C4-2B (cell line): ENCODE results near the gene TPK1.
"Not testable (repeated sequence)": the region's sequence is repeated elsewhere in the genome, so short reads cannot be mapped to it uniquely, and the experiment has no call there.

Experiments
- H3K27ac ChIP-seq: fragments of 450-650 bp; 2 replicates; pipeline ENCODE4 v1.5.1; 2017
- ZFX ChIP-seq: fragments of 450-650 bp; IDR thresholded peaks from 2 replicates; pipeline ENCODE4 v1.6.1; 2017
- TF ChIP-seq, protein P1 (sequence below): fragments of 450-650 bp; conservative IDR thresholded peaks from 2 replicates; pipeline ENCODE4 v1.5.1; 2017; ENCODE audit warnings: mild to moderate bottlenecking

TPK1 gene

DNA sequence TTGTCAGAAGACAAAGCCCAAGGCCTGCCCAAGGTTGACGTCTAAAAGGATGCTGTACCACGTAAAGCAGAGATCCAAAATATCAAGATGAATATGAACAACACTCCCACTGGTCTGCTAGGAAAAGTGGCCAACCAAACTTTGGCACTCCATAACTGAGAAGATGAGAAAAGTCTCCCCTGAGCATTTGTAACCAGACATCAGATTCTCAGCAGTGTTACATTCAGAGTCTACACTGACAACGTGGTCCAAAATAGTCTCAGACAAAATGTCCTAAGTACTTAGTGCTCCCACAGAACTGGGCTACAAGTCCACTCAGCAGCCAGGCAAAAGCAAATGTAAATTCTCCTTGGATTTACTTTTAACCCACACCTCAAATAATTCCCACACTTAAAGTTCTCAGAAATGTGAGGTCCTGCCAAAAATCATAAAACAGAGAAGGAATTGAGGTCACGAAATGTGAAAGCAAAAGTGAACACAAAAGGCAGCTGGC lies 247.2 kb downstream of the TPK1 start:
- no peak overlapping the region for H3K27ac ChIP-seq
- TF ChIP-seq, protein P1, sequence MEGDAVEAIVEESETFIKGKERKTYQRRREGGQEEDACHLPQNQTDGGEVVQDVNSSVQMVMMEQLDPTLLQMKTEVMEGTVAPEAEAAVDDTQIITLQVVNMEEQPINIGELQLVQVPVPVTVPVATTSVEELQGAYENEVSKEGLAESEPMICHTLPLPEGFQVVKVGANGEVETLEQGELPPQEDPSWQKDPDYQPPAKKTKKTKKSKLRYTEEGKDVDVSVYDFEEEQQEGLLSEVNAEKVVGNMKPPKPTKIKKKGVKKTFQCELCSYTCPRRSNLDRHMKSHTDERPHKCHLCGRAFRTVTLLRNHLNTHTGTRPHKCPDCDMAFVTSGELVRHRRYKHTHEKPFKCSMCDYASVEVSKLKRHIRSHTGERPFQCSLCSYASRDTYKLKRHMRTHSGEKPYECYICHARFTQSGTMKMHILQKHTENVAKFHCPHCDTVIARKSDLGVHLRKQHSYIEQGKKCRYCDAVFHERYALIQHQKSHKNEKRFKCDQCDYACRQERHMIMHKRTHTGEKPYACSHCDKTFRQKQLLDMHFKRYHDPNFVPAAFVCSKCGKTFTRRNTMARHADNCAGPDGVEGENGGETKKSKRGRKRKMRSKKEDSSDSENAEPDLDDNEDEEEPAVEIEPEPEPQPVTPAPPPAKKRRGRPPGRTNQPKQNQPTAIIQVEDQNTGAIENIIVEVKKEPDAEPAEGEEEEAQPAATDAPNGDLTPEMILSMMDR, result no peak
- no peak for TF ChIP-seq ZFX

DNA sequence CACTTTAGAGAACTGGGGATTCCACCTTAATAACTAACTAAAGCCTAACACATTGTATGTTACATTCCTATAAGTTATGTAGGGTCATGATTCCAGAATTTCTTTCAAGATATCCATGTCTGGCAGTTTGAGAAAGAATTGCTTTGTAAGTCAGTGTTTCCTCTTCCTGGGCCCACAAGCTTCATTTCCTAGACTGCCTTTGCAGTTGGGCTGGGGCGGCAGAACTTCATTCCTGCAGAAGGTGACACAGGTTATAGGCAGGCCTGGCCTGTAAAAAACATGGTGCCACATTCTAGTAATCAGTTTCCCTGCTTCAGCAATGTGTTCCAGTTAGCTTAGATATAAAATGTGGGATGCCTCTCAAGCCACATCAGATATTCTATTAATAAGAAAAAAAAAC lies 248.2 kb downstream of the TPK1 start:
- TF ChIP-seq ZFX, result no peak
- TF ChIP-seq, protein P1, result no peak
- H3K27ac ChIP-seq, result no peak overlapping the region

DNA sequence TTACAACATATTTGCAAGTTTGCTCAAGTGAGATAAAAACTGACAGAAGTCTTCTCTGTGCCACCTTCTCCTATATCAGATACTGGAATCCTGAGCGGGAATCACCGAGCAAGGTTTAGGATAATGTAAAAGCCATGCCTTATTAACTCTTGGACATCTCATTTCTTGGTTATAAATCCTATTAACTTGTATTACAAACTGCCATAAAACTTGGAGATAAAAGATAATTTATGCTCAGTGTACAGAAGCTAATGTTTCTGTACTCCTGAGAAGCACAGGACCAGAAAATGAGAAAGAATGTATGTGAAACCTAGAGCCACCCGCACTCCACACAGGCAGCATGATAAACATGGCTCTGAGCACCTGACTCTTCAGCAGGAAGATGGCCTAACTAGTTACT lies 251.1 kb downstream of the TPK1 start:
- no peak overlapping the region for H3K27ac ChIP-seq
- no peak for TF ChIP-seq ZFX
- TF ChIP-seq, protein P1, result no peak

DNA sequence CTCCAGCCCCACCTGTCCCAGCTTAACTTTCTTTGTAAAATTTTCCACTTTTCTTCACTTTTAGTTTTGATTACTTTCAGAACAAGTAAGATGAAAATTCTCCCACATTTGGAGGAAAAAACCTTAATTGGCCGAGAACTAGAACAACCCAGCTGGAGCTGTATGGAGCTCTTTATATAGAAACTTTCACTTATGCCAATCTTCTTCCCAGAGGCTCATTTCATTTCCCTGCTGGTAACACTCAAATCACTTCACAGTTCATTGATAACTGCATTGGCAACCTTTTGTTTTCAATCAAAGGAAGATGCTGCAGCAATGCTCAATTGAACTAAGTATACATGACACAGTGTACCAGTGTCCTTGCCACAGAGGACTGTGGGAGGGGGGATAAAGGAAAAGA lies 256.2 kb downstream of the TPK1 start:
- TF ChIP-seq, protein P1, result no peak
- TF ChIP-seq ZFX, result no peak
- H3K27ac ChIP-seq, result no peak overlapping the region

DNA sequence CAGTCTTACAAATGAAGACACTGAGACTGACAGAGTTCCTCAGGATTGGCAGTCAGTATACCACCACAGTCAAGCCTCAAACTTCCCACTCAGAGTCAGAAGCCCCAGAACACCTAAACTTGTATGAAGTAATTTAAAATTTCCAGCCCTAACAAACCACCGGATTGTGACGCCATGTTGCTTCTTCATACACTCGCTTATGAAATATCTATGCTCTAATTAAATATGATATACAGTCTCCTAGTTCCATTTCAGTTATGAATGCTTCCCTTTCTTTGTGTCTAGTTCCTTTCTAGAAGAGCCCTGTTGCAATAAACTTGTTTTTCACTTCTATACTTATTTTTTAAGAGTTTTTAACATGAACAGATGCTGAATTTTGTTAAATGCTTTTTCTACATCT lies 260.4 kb downstream of the TPK1 start:
- TF ChIP-seq, protein P1, result no peak
- TF ChIP-seq ZFX, result no peak
- H3K27ac ChIP-seq, result no peak overlapping the region

DNA sequence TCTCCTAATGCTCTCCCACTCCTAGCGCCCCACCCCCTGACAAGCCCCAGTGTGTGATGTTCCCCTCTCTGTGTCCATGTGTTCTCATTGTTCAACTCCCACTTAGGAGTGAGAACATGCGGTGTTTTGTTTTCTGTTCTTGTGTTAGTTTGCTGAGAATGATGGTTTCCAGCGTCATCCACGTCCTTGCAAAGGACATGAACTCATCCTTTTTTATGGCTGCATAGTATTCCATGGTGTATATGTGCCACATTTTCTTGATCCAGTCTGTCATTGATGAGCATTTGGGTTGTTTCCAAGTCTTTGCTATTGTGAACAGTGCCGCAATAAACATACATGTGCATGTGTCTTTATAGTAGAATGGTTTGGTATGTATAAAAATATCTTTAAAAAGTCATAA lies 261.1 kb downstream of the TPK1 start:
- H3K27ac ChIP-seq, result not testable (repeated sequence)

DNA sequence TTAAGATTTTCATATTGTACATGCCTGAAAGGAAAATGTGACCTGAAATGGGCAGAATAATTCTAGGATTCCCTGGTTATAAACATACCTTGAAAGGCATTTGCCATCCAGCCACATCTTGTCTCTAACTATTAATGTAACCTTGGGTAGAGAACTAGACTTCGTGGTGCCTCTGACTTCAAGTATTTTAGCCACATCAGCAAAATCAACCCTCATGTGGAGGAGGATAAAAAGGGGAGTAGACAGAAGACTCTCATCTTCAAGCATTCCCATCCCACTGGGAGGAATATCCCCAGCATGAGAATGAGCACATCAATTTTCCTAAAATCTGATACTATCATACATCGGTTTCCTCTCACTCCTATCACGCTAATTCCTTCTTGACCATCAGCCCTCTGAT lies 267.6 kb downstream of the TPK1 start:
- no peak for TF ChIP-seq ZFX
- TF ChIP-seq, protein P1, result no peak
- H3K27ac ChIP-seq, result no peak overlapping the region

DNA sequence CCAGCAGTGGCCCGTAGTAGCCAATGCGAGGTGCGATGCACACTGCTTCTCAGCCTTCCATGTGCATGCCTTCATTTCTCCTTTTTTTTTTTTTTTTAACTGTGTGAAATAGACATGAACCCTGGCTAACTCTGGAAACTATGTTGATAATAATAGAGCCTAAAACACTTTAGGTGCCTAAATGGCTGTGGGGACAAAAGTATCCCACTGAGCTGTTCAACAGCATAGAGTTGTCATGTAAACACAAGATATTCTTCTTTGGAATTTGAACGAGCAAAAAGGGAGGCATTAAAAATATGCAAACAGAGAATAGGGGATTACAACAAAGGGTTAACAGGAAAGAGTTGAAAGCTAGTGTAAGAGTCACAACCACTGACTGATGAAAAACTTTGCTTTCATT lies 270.3 kb downstream of the TPK1 start:
- no peak for TF ChIP-seq ZFX
- TF ChIP-seq, protein P1, result no peak

More for the DNA sequence above, 270.3 kb downstream of the TPK1 start:
- H3K27ac ChIP-seq, result no peak overlapping the region
